CD4-positive, alpha-beta T cell treated with Interleukin-12 subunit alpha and Interleukin-12 subunit beta, for 1 hour (primary cell): Measurements from ENCODE around the gene PDE8B.
"Not testable (repeated sequence)": the region's sequence is repeated elsewhere in the genome, so short reads cannot be mapped to it uniquely, and the experiment has no call there.

Experiments
- DNase-seq: peaks from one replicate; pipeline ENCODE4 v3.0.0-alpha.2; 2020

PDE8B gene

DNA sequence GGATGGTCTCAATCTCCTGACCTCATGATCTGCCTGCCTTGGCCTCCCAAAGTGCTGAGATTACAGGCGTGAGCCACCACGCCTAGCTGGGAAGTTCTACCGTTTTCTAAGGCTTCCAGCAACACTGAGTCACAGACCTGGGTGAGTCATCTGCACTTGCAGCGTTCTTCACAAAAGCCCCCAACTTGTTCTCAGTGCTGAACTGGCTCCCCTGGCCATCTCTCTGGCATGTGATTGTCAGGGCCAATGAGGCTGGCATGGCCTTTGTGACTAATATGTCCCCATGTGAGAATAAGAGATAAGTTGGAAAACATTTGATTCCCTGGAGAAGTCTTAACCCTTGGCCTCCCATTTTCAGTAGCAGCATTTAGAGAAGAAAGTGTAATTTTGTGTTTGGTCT is 157.3 kb downstream of the PDE8B start:
- DNase-seq = no peak

DNA sequence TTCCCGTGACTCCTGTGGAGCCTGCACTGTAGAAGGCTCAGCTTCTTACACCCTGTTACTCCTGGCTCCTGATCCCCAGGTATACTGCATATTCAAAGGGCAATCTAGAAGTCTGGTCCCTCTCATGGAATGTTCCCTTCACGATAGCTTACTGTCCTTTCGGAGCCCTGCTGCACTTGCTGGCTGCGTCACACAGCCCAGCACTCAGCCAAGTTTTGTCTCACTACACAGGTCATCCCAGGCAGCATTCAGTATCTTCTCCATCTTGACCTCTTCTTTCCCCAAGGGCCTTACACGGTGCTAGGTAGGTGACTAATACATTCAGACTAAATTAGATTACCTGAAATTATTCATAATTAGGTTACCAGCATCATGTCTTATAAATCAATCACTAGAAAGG is 157.9 kb downstream of the PDE8B start:
- no peak for DNase-seq

DNA sequence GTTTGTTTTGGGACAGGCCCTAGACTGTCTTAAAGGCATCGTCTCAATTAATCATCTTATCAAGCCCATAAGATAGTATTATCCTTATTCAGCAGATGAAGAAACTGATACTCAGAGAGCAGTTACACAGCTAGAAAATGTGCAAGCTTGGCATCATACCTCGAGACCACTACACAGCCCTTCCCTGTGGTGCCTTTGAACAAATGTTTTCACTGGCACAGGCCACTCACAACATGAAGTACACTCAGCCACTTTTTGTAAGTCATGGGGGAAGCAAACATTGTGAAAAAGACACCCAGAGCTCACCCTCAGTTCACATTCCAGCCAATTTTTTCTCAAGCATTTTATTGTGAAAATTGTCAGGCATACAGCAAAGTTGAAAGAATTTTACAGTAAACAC is 159.1 kb downstream of the PDE8B start:
- no peak for DNase-seq

DNA sequence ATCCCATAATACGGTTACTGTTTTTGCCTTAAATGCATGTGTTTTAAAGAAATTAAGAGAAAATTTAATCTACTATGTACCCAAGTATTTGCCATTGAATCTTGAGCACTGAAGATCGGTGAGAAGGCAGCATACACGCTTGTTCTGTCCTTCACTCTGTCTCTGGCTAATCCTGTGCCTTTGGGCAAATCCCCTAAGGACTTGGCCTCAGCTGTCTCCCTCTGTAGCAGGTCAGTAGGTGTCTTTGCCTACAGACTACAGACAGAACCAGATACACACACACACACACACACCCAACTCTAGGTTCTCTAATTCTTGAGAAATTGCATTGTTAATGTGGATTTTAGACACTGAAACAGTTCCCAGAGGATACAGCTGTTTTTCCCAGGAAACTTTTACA is 164.2 kb downstream of the PDE8B start:
- no peak for DNase-seq

DNA sequence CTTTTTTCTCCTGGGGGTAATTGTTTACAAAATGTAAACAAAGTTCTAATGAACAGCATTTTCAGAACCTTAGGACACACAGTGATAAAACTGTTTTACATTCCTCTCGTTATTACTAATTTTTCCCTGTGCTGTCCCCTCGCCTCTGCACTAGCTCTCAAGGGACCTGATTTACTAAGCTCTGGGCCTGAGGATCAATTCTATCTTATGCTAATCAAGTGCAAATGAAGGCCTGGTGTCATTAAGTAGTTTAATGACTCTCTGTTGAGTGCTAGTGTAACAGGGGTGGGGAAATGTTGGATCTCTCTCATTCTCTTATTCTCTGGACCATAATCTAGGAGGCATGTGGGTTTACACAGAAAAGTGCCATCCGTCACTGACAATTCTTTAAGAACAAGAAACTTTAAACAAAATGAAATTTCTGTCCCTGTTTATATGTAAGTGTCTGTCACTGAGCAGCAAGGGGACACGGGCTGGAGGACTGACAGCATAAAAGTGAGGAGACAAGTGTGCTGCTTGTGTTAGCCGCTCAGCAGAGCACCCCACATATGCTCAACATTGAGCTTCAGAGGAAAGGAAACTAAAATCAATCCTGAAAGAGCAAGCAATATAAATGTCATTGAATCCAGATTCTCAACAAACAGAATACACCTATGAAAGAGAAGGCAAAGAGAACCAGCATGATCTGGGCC is 166.3 kb downstream of the PDE8B start:
- no peak for DNase-seq

DNA sequence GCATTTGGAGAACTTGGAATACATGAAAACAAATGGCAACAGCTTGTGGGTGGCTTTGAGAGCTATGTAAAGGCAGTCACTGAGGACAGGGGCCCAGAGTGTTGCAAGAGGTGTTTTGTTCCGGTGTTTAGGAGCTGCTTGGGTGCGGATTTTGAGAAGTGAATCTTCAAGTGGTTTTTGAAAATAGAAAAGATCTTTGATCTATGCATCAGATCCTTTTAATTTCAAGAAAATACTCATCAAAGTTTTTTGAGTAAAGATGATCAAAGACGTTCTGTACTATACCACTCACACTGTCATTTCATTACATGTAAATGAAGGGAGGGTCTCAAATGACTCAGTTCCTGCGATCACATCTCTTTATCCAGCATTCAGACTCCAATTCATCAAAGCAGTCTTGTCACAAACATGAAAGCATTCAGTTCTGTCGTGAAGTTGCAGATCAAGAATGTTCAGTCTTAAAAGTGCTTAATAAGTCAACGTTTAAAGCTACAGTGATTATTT is 169.1 kb downstream of the PDE8B start:
- peak; percentile 32 for DNase-seq

DNA sequence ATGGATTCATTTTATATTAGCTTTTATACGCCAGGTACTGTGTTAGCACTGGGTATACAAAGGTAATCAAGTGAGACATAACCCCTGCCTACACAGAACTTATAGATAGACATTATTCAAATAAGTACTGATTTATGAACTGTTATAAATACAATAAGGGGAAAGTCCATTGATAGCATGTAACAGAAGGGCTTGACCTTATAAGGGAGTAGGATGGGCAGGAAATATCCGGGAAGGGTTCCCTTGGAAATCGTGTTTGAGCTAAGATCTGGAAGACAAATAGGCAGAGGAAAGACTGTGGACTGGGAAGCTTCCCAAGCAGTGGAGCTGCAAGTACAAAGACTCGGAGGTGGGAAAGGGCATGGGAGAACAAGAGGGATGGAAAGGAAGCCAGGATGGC is 170.2 kb downstream of the PDE8B start:
- no peak for DNase-seq

DNA sequence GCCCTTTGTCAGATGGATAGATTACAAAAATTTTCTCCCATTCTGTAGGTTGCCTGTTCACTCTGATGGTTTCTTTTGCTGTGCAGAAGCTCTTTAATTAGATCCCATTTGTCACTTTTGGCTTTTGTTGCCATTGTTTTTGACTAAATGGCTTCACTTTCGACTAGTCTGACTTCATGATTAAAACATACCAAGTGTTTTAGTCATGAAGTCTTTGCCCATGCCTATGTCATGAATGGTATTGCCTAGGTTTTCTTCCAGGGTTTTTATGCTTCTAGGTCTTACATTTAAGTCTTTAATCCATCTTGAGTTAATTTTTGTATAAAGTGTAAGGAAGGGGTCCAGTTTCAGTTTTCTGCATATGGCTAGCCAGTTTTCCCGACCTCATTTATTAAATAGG is 172.9 kb downstream of the PDE8B start:
- not testable (repeated sequence) for DNase-seq

DNA sequence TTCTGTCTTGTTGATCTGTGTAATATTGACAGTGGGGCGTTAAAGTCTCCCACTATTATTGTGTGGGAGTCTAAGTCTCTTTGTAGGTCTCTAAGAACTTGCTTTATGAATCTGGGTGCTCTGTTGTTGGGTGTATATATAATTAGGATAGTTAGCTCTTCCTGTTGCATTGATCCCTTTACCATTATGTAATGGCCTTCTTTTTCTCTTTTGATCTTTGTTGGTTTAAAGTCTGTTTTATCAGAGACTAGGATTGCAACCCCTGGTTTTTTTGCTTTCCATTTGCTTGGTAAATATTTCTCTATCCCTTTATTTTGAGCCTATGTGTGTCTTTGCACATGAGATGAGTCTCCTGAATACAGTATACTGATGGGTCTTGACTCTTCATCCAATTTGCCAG is 175.9 kb downstream of the PDE8B start:
- DNase-seq = not testable (repeated sequence)

DNA sequence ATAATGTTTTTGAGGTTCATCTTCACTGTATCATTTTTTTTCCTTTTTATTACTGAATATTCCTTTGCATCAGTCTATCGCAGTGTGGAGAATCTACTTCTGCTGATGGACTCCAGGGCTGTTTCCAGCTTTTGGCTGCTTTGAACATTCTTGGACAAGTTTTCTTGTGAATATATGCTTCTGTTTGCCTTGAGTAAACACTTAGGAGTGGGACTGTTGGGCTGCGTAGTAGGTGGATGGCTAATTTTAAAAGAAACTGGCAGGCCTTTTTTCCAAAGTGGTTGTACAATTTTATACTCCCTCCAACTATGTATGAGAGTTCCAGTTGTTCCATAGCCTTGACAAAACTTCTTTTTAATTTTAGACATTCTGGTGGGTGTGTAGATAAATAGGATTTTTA is 179.3 kb downstream of the PDE8B start:
- DNase-seq = no peak

DNA sequence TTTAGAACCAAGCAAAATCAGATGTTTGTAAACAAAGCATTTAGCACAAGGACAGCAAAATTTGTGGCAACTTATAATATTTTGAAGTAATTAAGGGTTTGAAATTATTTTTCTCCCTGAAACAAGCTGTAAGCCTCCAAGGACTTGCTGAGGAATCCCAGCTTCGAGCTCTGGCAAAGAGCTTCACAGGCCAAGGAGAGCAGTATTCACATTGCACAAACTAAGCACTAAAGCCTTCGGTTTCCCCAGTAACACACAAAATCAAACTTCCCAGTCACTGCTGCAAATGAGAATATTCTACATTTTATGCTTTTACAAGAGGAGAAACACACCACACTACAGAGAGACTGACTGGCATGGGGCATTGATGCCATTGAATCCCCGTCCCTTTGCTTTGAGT is 179.7 kb downstream of the PDE8B start:
- no peak for DNase-seq

DNA sequence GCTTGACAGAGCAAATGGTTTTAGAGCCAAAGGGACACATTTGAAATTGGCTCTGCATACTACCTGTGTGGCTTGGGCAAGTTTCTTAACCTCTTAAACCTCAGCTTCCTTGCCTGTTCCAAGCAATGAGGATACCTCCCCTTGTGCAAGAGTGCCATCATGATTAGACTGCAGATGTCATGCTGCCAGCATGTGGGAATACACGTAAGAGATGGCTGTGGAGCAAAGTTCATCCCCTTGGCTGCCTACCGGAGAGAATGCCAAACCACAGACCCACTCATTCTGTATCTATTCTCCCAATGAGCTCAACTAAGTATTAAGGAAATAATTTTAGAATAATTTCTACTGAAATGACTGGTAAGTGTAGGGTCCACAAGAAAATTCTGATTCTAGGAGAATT is 180.3 kb downstream of the PDE8B start:
- DNase-seq = no peak

DNA sequence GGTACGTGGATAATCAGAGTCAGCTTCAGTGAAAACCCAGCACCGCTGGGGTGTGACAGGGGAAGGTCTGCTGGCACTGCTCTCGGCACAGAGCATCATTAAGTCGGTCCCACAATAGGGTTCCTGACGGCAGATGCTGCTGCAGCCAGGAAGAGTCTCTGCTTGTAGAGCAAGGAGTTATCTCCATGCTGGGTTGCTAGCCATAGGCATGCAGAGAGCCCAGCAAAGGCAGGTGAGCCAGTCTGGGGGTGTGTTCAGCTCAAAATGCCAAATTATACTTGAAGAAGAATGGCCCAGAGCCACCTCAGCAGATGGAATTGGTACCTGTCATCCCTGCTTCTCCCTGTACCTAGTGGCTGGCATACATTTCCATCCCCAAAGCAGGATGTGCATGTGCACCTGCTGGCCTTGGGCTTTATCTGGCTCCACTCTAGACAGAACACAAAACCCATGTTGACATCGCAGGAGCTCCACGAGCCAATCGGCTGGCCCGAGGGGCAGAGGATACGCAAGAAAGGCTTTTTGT is 180.8 kb downstream of the PDE8B start:
- no peak for DNase-seq

DNA sequence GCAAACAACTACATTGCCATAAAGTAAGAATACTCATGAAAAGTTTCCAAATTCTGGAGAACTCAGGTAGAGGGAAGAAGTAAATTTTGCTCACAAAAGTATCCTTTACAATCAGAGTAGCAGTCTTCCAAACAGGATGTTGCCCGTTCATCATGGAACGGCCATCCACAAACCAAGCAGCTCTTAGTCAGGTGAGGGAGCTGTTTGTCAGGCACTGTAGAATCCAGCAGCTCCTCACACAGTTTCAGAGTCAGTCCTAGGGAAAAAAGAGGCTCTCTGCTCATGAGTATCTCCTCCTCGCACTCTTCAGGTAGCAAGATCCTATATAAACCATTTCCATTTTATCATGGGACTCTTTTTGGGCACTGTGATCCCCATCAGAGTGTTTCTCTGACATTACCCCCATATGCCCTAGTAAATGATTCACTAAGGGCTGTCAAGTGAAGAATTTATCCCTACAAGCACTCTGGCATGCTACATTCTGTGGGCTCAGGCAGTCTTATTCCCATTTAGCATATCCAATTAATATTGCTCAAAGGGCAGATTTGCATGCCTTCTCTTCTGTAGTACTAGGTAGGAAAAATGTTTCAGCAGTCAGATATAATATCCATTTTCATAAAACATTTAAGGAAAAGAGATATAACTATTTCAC is 183.7 kb downstream of the PDE8B start:
- DNase-seq = no peak

DNA sequence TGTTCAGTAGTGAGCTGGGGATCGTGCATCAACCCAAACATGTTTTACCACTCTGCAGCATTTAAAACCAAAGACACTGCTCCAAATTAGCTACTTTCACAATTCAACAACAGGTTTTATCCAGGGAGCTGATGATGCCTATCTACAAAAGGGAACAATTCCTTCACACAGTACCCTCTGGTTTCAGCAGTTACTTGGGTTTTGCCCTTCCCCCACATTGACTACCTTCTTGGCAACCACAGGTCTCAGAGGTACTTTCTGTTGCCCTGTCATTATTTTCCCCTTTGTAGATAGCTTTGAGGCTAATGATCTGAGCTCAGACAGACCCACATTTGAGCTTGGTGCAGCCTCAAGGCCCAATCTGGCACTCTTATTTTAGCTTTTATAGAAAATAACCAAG is 185.5 kb downstream of the PDE8B start:
- no peak for DNase-seq

DNA sequence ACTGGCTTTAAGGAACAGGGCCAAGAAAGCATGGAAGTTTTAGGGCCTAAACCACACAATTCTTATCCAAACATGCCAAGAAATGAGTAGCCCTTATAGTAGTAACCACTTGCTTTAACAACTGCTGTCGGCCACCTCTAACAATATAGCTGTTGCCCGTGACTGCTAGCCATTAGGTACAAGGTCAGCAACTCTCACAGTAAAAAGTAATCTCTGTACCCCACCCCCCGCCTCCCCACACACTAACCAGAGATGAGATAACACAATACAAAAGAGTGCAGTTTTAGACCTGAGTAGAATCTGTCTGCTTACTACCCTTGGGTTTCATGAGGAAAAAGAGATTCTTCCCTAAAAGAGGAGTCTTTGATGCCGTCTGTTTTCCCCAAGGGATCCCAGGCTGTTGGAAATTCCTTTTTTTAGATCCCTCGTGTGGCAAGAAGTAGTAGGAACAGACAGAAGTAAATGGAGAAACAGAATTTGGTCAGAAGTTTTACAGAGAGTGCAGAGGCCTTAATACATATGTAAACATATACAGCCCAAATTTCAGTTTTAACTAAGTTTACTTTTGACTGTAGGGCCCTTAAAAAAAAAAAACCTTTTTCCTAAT is 187.3 kb downstream of the PDE8B start:
- no peak for DNase-seq

DNA sequence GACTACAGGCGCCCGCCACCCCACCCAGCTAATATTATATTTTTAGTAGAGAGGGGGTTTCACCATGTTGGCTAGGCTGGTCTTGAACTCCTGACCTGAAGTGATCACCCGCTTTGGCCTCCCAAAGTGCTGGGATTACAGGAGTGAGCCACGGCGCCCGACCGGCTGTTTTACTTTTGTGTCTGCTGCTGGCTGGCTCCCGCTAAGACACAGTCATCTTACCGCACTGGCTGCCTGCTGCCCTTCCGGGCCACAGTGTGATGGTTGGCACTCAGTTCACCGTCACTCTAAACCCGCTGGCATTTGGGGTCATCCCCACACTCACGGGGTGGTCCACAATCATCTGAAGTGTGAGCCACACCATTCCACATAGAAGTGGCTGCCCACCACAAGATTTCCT is 188.0 kb downstream of the PDE8B start:
- no peak for DNase-seq

DNA sequence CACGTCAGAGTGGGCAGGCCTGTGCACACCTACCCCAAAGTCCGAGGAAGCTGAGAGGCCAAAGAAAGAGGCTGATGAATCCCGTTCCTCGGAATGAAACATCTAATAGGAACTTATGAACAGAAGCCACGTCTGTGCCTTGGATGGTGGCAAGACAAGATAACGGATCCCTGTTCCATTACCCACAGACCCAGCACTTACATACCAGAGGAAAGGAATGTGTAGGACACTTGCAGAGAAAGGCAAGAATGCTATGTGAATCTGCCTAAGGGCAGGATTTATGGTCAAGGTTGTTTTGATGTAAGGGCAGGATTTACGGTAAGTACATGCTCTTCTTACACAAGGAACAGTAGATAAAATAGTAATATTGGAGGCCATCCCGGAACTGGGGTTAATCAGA is 188.4 kb downstream of the PDE8B start:
- no peak for DNase-seq

DNA sequence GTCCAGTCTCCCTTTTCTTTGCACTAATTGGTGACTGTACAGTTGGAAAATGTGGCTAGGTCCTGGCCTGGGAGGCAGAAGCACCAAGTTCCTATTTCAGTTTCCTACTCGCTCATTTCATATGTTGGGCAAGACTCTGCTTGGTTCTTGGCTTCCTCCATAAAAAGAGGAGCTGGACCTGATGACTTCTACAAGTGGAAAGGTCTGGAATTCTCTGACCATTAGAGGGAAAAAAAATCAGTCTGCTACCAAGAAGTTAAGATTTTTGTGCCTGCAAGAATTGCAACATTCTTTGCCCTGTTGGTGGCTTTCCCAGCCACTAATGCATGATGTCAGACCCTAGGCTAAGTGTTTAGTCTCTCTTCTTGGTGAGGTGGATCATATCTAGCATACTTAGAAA is 190.2 kb downstream of the PDE8B start:
- DNase-seq = no peak

DNA sequence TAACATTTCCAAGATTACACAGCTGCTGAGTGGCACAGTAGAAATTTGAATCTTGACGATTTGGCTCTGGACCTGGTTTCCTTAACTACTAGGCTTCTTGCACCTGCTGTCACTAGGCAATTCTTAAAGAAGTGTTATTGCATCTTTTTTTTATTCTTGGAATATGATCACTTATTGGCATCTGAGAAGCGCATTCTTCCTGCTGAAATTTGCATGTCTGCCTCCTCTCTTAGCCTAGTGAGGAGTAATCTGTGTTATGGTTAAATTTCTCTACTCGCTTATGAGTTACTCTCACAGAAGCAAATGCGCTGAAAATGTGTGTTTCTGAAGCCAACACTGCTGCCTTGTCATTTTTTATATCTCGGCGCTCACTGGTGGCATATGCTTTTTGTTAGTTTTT is 192.3 kb downstream of the PDE8B start:
- DNase-seq = no peak

DNA sequence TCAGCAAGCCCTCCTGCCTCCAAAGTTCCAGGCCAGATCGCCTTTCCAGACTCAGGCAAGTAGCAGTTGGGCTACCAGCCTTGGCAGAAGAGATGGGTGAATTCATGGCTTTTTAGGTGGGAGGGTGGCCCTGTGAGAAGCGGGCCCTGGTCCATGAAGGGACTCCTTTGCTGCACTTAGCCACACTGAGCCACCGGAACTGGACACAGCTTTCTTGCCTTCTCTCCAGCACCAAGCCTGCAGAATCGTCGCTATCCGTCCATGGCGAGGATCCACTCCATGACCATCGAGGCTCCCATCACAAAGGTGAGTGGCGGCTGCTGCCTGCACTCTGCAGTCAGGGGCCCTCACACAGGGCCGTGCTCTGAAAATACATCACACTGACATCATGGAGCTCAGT is 196.7 kb downstream of the PDE8B start:
- DNase-seq = no peak

DNA sequence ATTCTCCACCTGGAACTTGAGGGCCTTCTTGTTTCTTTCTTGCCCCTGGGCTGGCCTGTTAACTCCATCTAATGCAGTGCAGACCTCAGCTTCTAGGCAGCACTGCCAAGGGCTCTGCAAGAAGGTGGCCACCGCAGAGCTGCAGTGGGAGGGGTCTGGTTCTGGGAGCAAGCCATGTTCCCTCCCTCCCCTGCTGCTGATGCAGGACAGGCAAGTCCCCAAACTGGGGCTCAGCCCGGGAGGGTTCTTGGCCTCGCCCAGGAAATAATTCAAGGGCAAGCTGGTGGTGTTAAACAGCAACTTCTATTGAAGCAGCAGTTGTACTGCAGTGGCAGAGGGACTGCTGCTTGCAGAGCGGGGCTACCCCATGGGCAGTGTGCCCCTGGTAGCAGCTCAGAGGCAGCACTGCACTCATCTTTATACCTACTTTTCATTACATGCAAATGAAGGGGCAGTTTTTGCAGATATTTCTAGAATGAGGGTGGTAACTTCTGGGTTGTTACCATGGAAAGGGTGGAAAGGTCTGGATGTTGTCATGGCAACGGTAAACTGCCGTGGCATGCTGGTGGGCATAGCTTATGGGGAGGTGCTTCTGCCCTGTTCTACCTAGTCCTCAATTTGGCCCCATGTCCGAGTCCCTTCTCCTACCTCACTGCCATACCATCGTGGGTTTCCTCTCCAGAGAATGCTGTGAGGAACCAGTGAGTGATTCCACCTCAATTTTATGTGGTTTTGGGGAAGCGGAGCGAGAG is 199.6 kb downstream of the PDE8B start:
- DNase-seq = no peak

DNA sequence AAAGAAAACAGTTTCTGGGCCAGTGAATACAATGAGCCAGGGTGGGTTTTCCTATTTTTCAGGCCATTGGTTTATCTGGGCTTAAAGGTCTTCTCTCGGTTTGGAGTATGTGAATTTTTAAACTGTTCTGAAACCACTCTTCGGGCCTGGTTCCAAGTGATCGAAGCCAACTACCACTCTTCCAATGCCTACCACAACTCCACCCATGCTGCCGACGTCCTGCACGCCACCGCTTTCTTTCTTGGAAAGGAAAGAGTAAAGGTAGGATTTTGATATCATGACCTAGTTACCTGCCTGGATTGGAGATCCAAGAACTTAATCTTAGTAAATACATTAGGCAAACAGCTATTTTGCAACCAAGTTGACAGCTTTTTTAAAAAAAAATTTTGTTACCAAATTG is 202.6 kb downstream of the PDE8B start:
- DNase-seq = no peak
